ENCODE measurements around the gene ABHD6. TPM values are rescaled to one million over a fixed set of nuclear protein-coding genes. Genes with fewer than 3 reads are reported as not detected.

ABHD6 gene
- total RNA-seq, 1 experiment from 2014 or later, result 6.5 TPM

- intact Hi-C loops (cut with micrococcal nuclease; ENCODE audit: unreplicated experiment), result no loop called here
- Histone ChIP-seq H3K79me2 (ENCODE audit: low read depth) (no peaks in the 10 kb centered on the region), H3K9me3 (ENCODE audit: insufficient read depth, low read depth) (no peaks in the 10 kb centered on the region), H3K36me3 (ENCODE audit: low read depth) (no peaks in the 10 kb centered on the region), H3K4me3 (no peak overlapping the region), H2AFZ (no peak overlapping the region), H3K4me1 (replicated peaks; ENCODE audit: insufficient read depth) (peaks cover 8% of the 10 kb centered on the region), H3K9me2 (ENCODE audit: insufficient read depth) (no peaks in the 10 kb centered on the region), H3K4me2 (no peak overlapping the region), H3F3A (ENCODE audit: insufficient read depth, low read depth) (peaks cover 8% of the 10 kb centered on the region; the same call in 1 of the 2 replicates), H3K27ac (no peak overlapping the region), H3K27me3 (ENCODE audit: insufficient read depth, low read depth) (no peaks in the 10 kb centered on the region), H4K20me1 (ENCODE audit: insufficient read depth) (no peaks in the 10 kb centered on the region)
- BruUV-seq (replicated peaks), result no TSS peak
- DNase-seq, result no peak
- CTCF ChIA-PET, result interaction anchor here (0.6 kb wide), 1 partner anchor 148 kb away, joined by 3 read pairs; no protein-coding TSS in a partner anchor
- POLR2A ChIA-PET (ENCODE audit: unreplicated experiment), result no interaction called here
- TF ChIP-seq CTCF (conservative IDR thresholded peaks at IDR 0.05) (no peak), EZH2 (IDR thresholded peaks at IDR 0.05; ENCODE audit: low read depth) (no peak)
Measured at GRCh38 chr3:58329150-58329921, 91.7 kb downstream of the ABHD6 start.

GRCh38 chr3:58329922-58330413, 92.4 kb downstream of the ABHD6 start:
- H3K27me3 ChIP-seq (ENCODE audit: insufficient read depth, low read depth), result no peaks in the 10 kb centered on the region
- no peaks in the 10 kb centered on the region for H3K36me3 ChIP-seq (ENCODE audit: low read depth)
- no peak overlapping the region for H3K27ac ChIP-seq
- POLR2A ChIA-PET (ENCODE audit: unreplicated experiment), result no interaction called here
- H2AFZ ChIP-seq, result no peak overlapping the region
- no peaks in the 10 kb centered on the region for H3K9me3 ChIP-seq (ENCODE audit: insufficient read depth, low read depth)
- no TSS peak for BruUV-seq (replicated peaks)
- H3K4me2 ChIP-seq, result no peak overlapping the region
- peaks cover 11% of the 10 kb centered on the region; the same call in 1 of the 2 replicates for H3F3A ChIP-seq (ENCODE audit: insufficient read depth, low read depth)
- H3K4me3 ChIP-seq, result no peak overlapping the region
- H4K20me1 ChIP-seq (ENCODE audit: insufficient read depth), result no peaks in the 10 kb centered on the region
- H3K4me1 ChIP-seq (replicated peaks; ENCODE audit: insufficient read depth), result peaks cover 14% of the 10 kb centered on the region
- intact Hi-C loops (cut with micrococcal nuclease; ENCODE audit: unreplicated experiment), result loop anchor here (5.0 kb wide), 1 partner anchor 52 kb away; no protein-coding TSS in a partner anchor
- H3K79me2 ChIP-seq (ENCODE audit: low read depth), result no peaks in the 10 kb centered on the region
- TF ChIP-seq EZH2 (IDR thresholded peaks at IDR 0.05; ENCODE audit: low read depth), result no peak
- TF ChIP-seq CTCF (conservative IDR thresholded peaks at IDR 0.05), result no peak
- CTCF ChIA-PET, result interaction anchor here (0.6 kb wide), 1 partner anchor 147 kb away, joined by 3 read pairs; no protein-coding TSS in a partner anchor
- DNase-seq, result no peak
- H3K9me2 ChIP-seq (ENCODE audit: insufficient read depth), result no peaks in the 10 kb centered on the region

DNA sequence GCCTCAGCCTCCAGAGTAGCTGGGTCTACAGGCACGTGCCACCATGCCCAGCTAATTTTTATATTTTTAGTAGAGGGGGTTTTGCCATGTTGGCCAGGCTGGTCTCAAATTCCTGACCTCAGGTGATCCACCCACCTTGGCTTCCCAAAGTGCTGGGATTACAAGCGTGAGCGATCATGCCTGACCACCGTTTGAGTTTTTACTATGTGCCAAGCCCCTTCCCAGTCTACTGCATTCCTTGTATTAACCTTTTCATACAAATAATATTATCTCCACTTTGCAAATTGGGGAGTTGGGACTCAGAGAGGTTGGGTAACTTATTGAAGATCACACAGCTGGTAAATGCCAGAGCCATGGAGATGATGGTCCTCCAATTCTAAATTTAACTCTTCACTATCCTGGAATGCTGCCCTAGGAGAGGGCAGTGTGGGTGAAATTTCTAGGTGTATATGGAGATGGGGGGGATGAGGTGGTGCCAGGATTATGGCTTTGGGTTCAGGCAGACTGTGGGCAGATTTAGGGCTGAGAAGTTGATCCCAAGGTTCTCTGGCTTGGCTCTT, 94.1 kb downstream of the ABHD6 start:
- Histone ChIP-seq H3K4me2 (no peak overlapping the region), H2AFZ (no peak overlapping the region), H3K27me3 (ENCODE audit: insufficient read depth, low read depth) (no peaks in the 10 kb centered on the region), H3K9me2 (ENCODE audit: insufficient read depth) (no peaks in the 10 kb centered on the region; the same call in 1 of the 2 replicates), H3K4me1 (replicated peaks; ENCODE audit: insufficient read depth) (peaks cover 30% of the 10 kb centered on the region), H4K20me1 (ENCODE audit: insufficient read depth) (no peaks in the 10 kb centered on the region), H3K27ac (no peak overlapping the region), H3K4me3 (no peak overlapping the region), H3K36me3 (ENCODE audit: low read depth) (no peaks in the 10 kb centered on the region), H3F3A (ENCODE audit: insufficient read depth, low read depth) (peaks cover 19% of the 10 kb centered on the region; the same call in 1 of the 2 replicates), H3K9me3 (ENCODE audit: insufficient read depth, low read depth) (no peaks in the 10 kb centered on the region), H3K79me2 (ENCODE audit: low read depth) (0 out of 2 replicates have a peak, but pooled peaks cover 4% of the 10 kb centered on the region)
- BruUV-seq (replicated peaks), result no TSS peak
- intact Hi-C loops (cut with micrococcal nuclease; ENCODE audit: unreplicated experiment), result loop anchor here (2.0 to 5.0 kb wide), 2 partner anchors 51 to 83 kb away; no protein-coding TSS in a partner anchor
- ChIA-PET CTCF (no interaction called here), POLR2A (ENCODE audit: unreplicated experiment) (no interaction called here)
- TF ChIP-seq CTCF (conservative IDR thresholded peaks at IDR 0.05) (no peak), EZH2 (IDR thresholded peaks at IDR 0.05; ENCODE audit: low read depth) (no peak)
- DNase-seq, result no peak
